Mesenteric fat pad (tissue), 1 donor: ENCODE measurements around the gene LRP1B. TPM values are rescaled to one million over a fixed set of nuclear protein-coding genes. Genes with fewer than 3 reads are reported as not detected.

ENCODE experiments used
- DNase-seq: peaks from one replicate; pipeline ENCODE4 v3.0.0-alpha.2; 2020; ENCODE audit warnings: low spot score
- total RNA-seq: library from RNA; stranded (reverse); fragmentation: NEBNext Ultra II Directional; extraction: Animal tissue kit (Norgen Biotek cat#: 25700); gene quantifications from one replicate; pipeline ENCODE4 v1.2.1, GENCODE V29; 2021
- donor health status: DM: yes; HTN: yes; CAD: no.

The LRP1B gene
- total RNA-seq, 1 donor from 2014 or later: 0.22 TPM

GRCh38 chr2:142041996-142042395 lies 88.8 kb downstream of the LRP1B start:
- DNase-seq: no peak

GRCh38 chr2:142041105-142041504 lies 89.7 kb downstream of the LRP1B start:
- DNase-seq: no peak

- no peak for DNase-seq
Observed at GRCh38 chr2:142040556-142040955, 90.3 kb downstream of the LRP1B start.

GRCh38 chr2:142038826-142039225 lies 92.0 kb downstream of the LRP1B start:
- DNase-seq: no peak

GRCh38 chr2:142037744-142038143 lies 93.1 kb downstream of the LRP1B start:
- DNase-seq: no peak

GRCh38 chr2:142037066-142037465 lies 93.8 kb downstream of the LRP1B start:
- DNase-seq: no peak

- no peak for DNase-seq
Observed at GRCh38 chr2:142033393-142033792, 97.4 kb downstream of the LRP1B start.

- no peak for DNase-seq
Observed at GRCh38 chr2:142031656-142032055, 99.2 kb downstream of the LRP1B start.

- no peak for DNase-seq
Observed at GRCh38 chr2:142030735-142031134, 100.1 kb downstream of the LRP1B start.

GRCh38 chr2:142029974-142030373 lies 100.8 kb downstream of the LRP1B start:
- no peak for DNase-seq

- no peak for DNase-seq
Observed at GRCh38 chr2:142025394-142025793, 105.4 kb downstream of the LRP1B start.

GRCh38 chr2:142020368-142020767 lies 110.4 kb downstream of the LRP1B start:
- no peak for DNase-seq

- no peak for DNase-seq
Observed at GRCh38 chr2:142014536-142014935, 116.3 kb downstream of the LRP1B start.

- DNase-seq: no peak
Observed at GRCh38 chr2:142012797-142013196, 118.0 kb downstream of the LRP1B start.

GRCh38 chr2:142010477-142011270 lies 120.1 kb downstream of the LRP1B start:
- no peak for DNase-seq

GRCh38 chr2:142008135-142008744 lies 122.6 kb downstream of the LRP1B start:
- DNase-seq: no peak

- DNase-seq: no peak
Observed at GRCh38 chr2:141994066-141994465, 136.8 kb downstream of the LRP1B start.

- no peak for DNase-seq
Observed at GRCh38 chr2:141992695-141993094, 138.1 kb downstream of the LRP1B start.

GRCh38 chr2:141968433-141968832 lies 162.4 kb downstream of the LRP1B start:
- no peak for DNase-seq

- no peak for DNase-seq
Observed at GRCh38 chr2:141967980-141968379, 162.8 kb downstream of the LRP1B start.

GRCh38 chr2:141967503-141967902 lies 163.3 kb downstream of the LRP1B start:
- no peak for DNase-seq

- no peak for DNase-seq
Observed at GRCh38 chr2:141959941-141960340, 170.9 kb downstream of the LRP1B start.

- no peak for DNase-seq
Observed at GRCh38 chr2:141959016-141959415, 171.8 kb downstream of the LRP1B start.
